ENCODE measurements around the gene DMRTA2. TPM values are rescaled to one million over a fixed set of nuclear protein-coding genes. Genes with fewer than 3 reads are reported as not detected.
A peak's percentile ranks its signal among the peaks of the same experiment; 100 is the strongest.

Gene DMRTA2
- total RNA-seq, result not detected

GRCh38 chr1:50422946-50423669 is at the start of gene DMRTA2:
DMRTA2 (minus strand) TSS chr1:50423443; CDS start chr1:50421536, 1,907 bp downstream.
- Histone ChIP-seq H3K27me3 (peaks cover 2 to 78% of the 10 kb centered on the region in 2 donors), H3K36me3 (replicated peaks in 1 of 2; ENCODE audit: insufficient read depth in 1 of 2, low read depth in 2 of 2) (no peaks in the 10 kb centered on the region), H3K27ac (no peak within 1 kb of the TSS), H3K4me3 (peak within 1 kb of the TSS in 1 of 2 donors; percentile 10), H3K4me1 (peaks cover 66% of the 10 kb centered on the region), H3K9me3 (no peaks in the 10 kb centered on the region)
- ATAC-seq (no peak), DNase-seq (no peak)
- intact Hi-C loops (cut with DNase I), result no loop called here
- TF ChIP-seq POLR2A (IDR thresholded peaks at IDR 0.05) (no peak), CTCF (IDR thresholded peaks at IDR 0.05) (no peak)
- 6% methylated on average over 19 to 55 of the region's 61 CpGs for WGBS, 2 donors

DNA sequence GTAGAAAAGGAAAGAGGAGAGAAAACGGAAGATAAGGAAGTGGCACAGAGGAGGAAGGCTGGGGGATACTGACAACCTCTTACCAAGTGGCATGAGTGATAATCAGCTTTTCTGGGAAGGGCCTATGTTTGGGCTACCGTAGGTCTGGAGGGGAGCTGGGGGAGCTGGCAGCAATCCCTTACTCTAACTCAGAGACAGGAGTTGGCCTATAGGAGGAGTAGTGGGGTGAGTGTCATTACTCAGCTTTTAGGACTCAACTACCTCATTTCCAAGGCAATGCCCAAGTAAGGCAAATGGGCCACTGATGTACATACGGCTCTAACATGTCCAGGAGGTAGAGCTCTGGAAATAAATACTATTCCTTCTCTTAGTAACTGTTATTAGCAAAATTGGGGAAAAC is 48.7 kb upstream of the DMRTA2 start:
- TF ChIP-seq POLR2A (IDR thresholded peaks at IDR 0.05) (no peak), CTCF (IDR thresholded peaks at IDR 0.05) (no peak)
- Histone ChIP-seq H3K4me1 (peaks cover 29% of the 10 kb centered on the region), H3K27me3 (no peaks in the 10 kb centered on the region), H3K27ac (no peak overlapping the region), H3K4me3 (no peak overlapping the region), H3K36me3 (replicated peaks in 1 of 2; ENCODE audit: insufficient read depth in 1 of 2, low read depth in 2 of 2) (peaks cover 0 to 2% of the 10 kb centered on the region in 2 donors), H3K9me3 (no peaks in the 10 kb centered on the region)
- 71 to 99% methylated on average over 3 of the region's 3 CpGs for WGBS, 2 donors
- ATAC-seq (no peak), DNase-seq (no peak)
- intact Hi-C loops (cut with DNase I), result no loop called here

DNA sequence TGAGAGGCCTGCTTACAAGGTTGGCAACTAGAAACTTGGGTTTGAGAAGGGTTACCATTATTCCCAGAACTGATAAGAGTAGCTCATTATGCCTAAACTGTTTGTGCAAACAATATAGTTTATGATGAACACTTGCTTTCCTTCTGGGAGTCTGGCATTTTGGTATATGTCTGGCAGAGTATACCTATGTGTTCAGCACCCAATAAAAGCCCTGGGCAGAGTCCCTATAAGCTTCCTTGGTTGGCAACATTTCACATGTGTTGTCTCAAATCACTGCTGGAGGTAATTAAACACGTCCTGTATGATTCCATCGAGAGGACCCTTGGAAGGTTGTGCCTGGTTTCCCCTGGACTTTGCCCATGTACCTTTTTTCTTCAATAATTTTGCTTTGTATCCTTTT is 39.7 kb upstream of the DMRTA2 start:
- 88% methylated on average over 2 of the region's 2 CpGs for WGBS, 2 donors
- Histone ChIP-seq H3K4me1 (no peaks in the 10 kb centered on the region), H3K9me3 (no peaks in the 10 kb centered on the region), H3K27me3 (no peaks in the 10 kb centered on the region), H3K27ac (no peak overlapping the region), H3K36me3 (replicated peaks in 1 of 2; ENCODE audit: insufficient read depth in 1 of 2, low read depth in 2 of 2) (no peaks in the 10 kb centered on the region), H3K4me3 (no peak overlapping the region)
- TF ChIP-seq POLR2A (IDR thresholded peaks at IDR 0.05) (no peak), CTCF (IDR thresholded peaks at IDR 0.05) (no peak)
- ATAC-seq, result no peak
- no peak for DNase-seq
- intact Hi-C loops (cut with DNase I), result no loop called here

DNA sequence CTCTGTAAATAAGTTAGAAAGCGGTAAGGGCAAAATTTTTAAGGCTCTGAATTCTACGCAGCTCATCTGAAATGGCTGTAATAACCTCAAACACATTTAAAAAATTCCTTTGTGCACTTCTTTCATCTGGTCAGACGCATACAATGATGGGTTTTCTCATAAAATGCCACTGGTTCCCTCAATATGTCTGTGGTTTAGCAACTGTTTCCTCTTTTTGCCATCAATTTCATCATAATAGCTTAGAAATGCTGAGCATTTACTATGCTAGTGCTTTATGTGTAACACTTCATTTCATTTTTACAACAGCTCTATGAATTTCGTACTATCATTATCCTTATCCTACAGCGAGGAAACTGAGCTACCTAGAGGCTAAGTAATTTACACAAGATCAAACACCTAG is 35.3 kb upstream of the DMRTA2 start:
- H3K27me3 ChIP-seq, result no peaks in the 10 kb centered on the region
- TF ChIP-seq POLR2A (IDR thresholded peaks at IDR 0.05) (no peak), CTCF (IDR thresholded peaks at IDR 0.05) (no peak)
- no peaks in the 10 kb centered on the region for H3K4me1 ChIP-seq
- H3K36me3 ChIP-seq (replicated peaks in 1 of 2; ENCODE audit: insufficient read depth in 1 of 2, low read depth in 2 of 2), result no peaks in the 10 kb centered on the region
- WGBS, 2 donors, result 81 to 95% methylated on average over 5 of the region's 5 CpGs
- H3K9me3 ChIP-seq, result no peaks in the 10 kb centered on the region
- intact Hi-C loops (cut with DNase I), result no loop called here
- no peak overlapping the region for H3K27ac ChIP-seq
- no peak overlapping the region for H3K4me3 ChIP-seq
- ATAC-seq (no peak), DNase-seq (no peak)

- no peak for ATAC-seq
- DNase-seq, result no peak
- H3K4me3 ChIP-seq, result no peak overlapping the region
- H3K27ac ChIP-seq, result no peak overlapping the region
- 92 to 100% methylated on average over 1 of the region's 1 CpG for WGBS, 2 donors
- H3K9me3 ChIP-seq, result no peaks in the 10 kb centered on the region
- TF ChIP-seq POLR2A (IDR thresholded peaks at IDR 0.05) (no peak), CTCF (IDR thresholded peaks at IDR 0.05) (no peak)
- H3K4me1 ChIP-seq, result no peaks in the 10 kb centered on the region
- H3K27me3 ChIP-seq, result no peaks in the 10 kb centered on the region
- no peaks in the 10 kb centered on the region for H3K36me3 ChIP-seq (replicated peaks in 1 of 2; ENCODE audit: insufficient read depth in 1 of 2, low read depth in 2 of 2)
- intact Hi-C loops (cut with DNase I), result no loop called here
These were observed 31.7 kb upstream of the DMRTA2 start for GRCh38 chr1:50454911-50455310.

Data from body of pancreas (tissue), 4 donors.